Heart right ventricle (tissue), 16 donors: Measurements from ENCODE around the gene C4orf51. TPM values are rescaled to one million over a fixed set of nuclear protein-coding genes. Genes with fewer than 3 reads are reported as not detected.
"Not testable (repeated sequence)": the region's sequence is repeated elsewhere in the genome, so short reads cannot be mapped to it uniquely, and the experiment has no call there.

Experiments used
- ATAC-seq, 8 donors: fragments of 200-7000 bp; cut with Tn5 transposase; one replicate each; pipeline ENCODE4 v1.9.1; 2020; ENCODE audit warnings: mild to moderate bottlenecking in 8 of 8, moderate library complexity in 8 of 8, moderate number of reproducible peaks in 1 of 8
- DNase-seq, 2 donors: peaks; one replicate each; pipeline ENCODE4 v3.0.0-alpha.2; 2020
- H3K27ac ChIP-seq, 10 donors: fragments of 200-600 bp; sonication (generic) in 2 of 10; one replicate each; pipeline versions ENCODE4 v1.5.0 to v1.8.0; 2020 to 2022; ENCODE audit warnings: mild to moderate bottlenecking in 3 of 10
- H3K27me3 ChIP-seq, 7 donors: fragments of 200-600 bp; one replicate each; pipeline ENCODE4 v1.8.0; 2021 to 2022; ENCODE audit warnings: mild to moderate bottlenecking in 2 of 7
- H3K36me3 ChIP-seq, 9 donors: fragments of 200-600 bp; sonication (generic) in 1 of 9; one replicate each; pipeline versions ENCODE4 v1.5.0 to v1.8.0; 2020 to 2022; ENCODE audit warnings: mild to moderate bottlenecking in 2 of 9
- H3K4me1 ChIP-seq, 9 donors: fragments of 200-600 bp; sonication (generic) in 1 of 9; one replicate each; pipeline versions ENCODE4 v1.5.0 to v1.8.0; 2020 to 2022; ENCODE audit warnings: mild to moderate bottlenecking in 4 of 9
- H3K4me3 ChIP-seq, 10 donors: fragments of 200-600 bp; sonication (generic) in 2 of 10; one replicate each; pipeline versions ENCODE4 v1.5.0 to v1.8.0; 2020 to 2022; ENCODE audit warnings: mild to moderate bottlenecking in 7 of 10, moderate library complexity in 2 of 10
- H3K9me3 ChIP-seq, 11 donors: fragments of 200-600 bp in 10 of 11; sonication (generic) in 2 of 11; one replicate each; pipeline versions ENCODE4 v1.5.0 to v1.8.0; 2013 to 2022; ENCODE audit warnings: mild to moderate bottlenecking in 2 of 11, control low read depth in 1 of 11, moderate library complexity in 1 of 11
- CTCF ChIP-seq, 9 donors: fragments of 200-600 bp; sonication (generic) in 2 of 9; IDR thresholded peaks; one replicate each; pipeline versions ENCODE4 v1.5.0 to v1.8.0; 2021 to 2022; ENCODE audit warnings: antibody characterized with exemption in 9 of 9, mild to moderate bottlenecking in 5 of 9, moderate library complexity in 1 of 9
- WGBS, 2 donors: extraction: QIAGEN DNeasy Blood & Tissue Kit; methylation state at CpG; one replicate each; pipeline ENCODE4 v1.1.7; 2013; ENCODE audit warnings: inconsistent platforms in 1 of 2; 5-methylcytosine and 5-hydroxymethylcytosine counted together
- intact Hi-C, 10 donors: fragments of 100-400 bp; cut with DNase I; formaldehyde crosslinking; loops; one replicate each; pipeline versions ENCODE4 v1.11.1 to v1.14.2; 2022
- polyA plus RNA-seq, 2 donors: library from polyadenylated mRNA; stranded (reverse); fragments of 200-250 nt; gene quantifications; one replicate each; pipeline ENCODE4 v1.2.3, GENCODE V29; 2013
- total RNA-seq, 10 donors: library from RNA; stranded (reverse); fragmentation: NEBNext Ultra II Directional in 3 of 10; extraction: Animal tissue kit (Norgen Biotek cat#: 25700) in 3 of 10; gene quantifications; one replicate each; pipeline versions ENCODE4 v1.2.1 to v1.2.4, GENCODE V29; 2021 to 2023
- donor health status: Arrhythmogenic right ventricular cardiomyopathy.
- donor health status: ischemic (EF 13 %, LVEDD 7.1; RV severe dilation, severe dysfunction).
- donor health status: healthy with polysubstance abuse.
- donor health status: DM: no; HTN: yes; CAD: no.
- donor health status: DM: no; HTN: no; CAD: no.
- donor health status: ischemic (EF 25% LVEDD 6.9; RV normal size, moderate dysfunction).
- donor health status: ischemic (EF 25% LVEDD 5.7; RV mildly dilated, moderate dysfunction).
- donor health status: healthy.
- donor health status: DM: yes; HTN: yes; CAD: no.
- donor health status: Ischemic cardiomyopathy.
- donor health status: ischemic (EF 35%, LVEDD 5.7; RV mildly dilated, moderate dysfunction).
- donor health status: nonischemic (EF 11% LVEDD 7.7; RV severe dilation, severe dysfunction).
- donor health status: DM: yes; HTN: yes; CAD: no.
- donor health status: PGD.
- donor health status: ischemic (EF 29% LVEDD 5.4; RV normal size, mild dysfunction).
- donor health status: nonischemic (EF 23%, LVEDD 6.1; RV moderate dilation, normal function).

The C4orf51 gene
- total and polyA plus RNA-seq, 12 donors = not detected

- intact Hi-C loops = no loop called here
- Histone ChIP-seq H3K9me3 (peaks cover 0 to 5% (median 0%) of the 10 kb centered on the region in 11 donors), H3K36me3 (no peaks in the 10 kb centered on the region), H3K4me1 (peaks cover 0 to 3% (median 0%) of the 10 kb centered on the region in 9 donors), H3K4me3 (no peak overlapping the region), H3K27me3 (no peaks in the 10 kb centered on the region), H3K27ac (no peak overlapping the region)
- no peak for TF ChIP-seq CTCF (IDR thresholded peaks at IDR 0.05)
- WGBS, 2 donors = 95 to 97% methylated on average over 3 of the region's 3 CpGs
- ATAC-seq = no peak
- DNase-seq = no peak
These were observed 10.7 kb downstream of the C4orf51 start for GRCh38 chr4:145690610-145691009.

GRCh38 chr4:145691416-145691815 is 11.5 kb downstream of the C4orf51 start:
- H3K9me3 ChIP-seq, ATAC-seq, H3K27me3 ChIP-seq, H3K4me3 ChIP-seq, H3K27ac ChIP-seq, H3K36me3 ChIP-seq, H3K4me1 ChIP-seq, DNase-seq, intact Hi-C loops: not testable (repeated sequence)
- 90 to 91% methylated on average over 2 of the region's 2 CpGs for WGBS, 2 donors

GRCh38 chr4:145694929-145695328 is 15.0 kb downstream of the C4orf51 start:
- Histone ChIP-seq H3K4me1 (peaks cover 0 to 3% (median 0%) of the 10 kb centered on the region in 9 donors), H3K36me3 (no peaks in the 10 kb centered on the region), H3K27me3 (no peaks in the 10 kb centered on the region), H3K27ac (no peak overlapping the region), H3K9me3 (peaks cover 0 to 5% (median 0%) of the 10 kb centered on the region in 11 donors), H3K4me3 (no peak overlapping the region)
- 51 to 58% methylated on average over 2 of the region's 2 CpGs for WGBS, 2 donors
- ATAC-seq (no peak), DNase-seq (no peak)
- intact Hi-C loops = no loop called here
- TF ChIP-seq CTCF (IDR thresholded peaks at IDR 0.05) = no peak

- Histone ChIP-seq H3K27me3 (no peaks in the 10 kb centered on the region), H3K9me3 (no peaks in the 10 kb centered on the region), H3K27ac (no peak overlapping the region), H3K4me3 (no peak overlapping the region), H3K36me3 (no peaks in the 10 kb centered on the region), H3K4me1 (peaks cover 0 to 3% (median 0%) of the 10 kb centered on the region in 9 donors)
- intact Hi-C loops = no loop called here
- DNase-seq = no peak
- 98 to 100% methylated on average over 2 of the region's 2 CpGs for WGBS, 2 donors
- no peak for ATAC-seq
- no peak for TF ChIP-seq CTCF (IDR thresholded peaks at IDR 0.05)
These were observed 17.4 kb downstream of the C4orf51 start for GRCh38 chr4:145697332-145697731.

GRCh38 chr4:145698507-145698906 is 18.6 kb downstream of the C4orf51 start:
- intact Hi-C loops = no loop called here
- DNase-seq (no peak), ATAC-seq (no peak)
- WGBS, 2 donors = 89 to 95% methylated on average over 2 of the region's 2 CpGs
- no peaks in the 10 kb centered on the region for H3K27me3 ChIP-seq
- no peak for TF ChIP-seq CTCF (IDR thresholded peaks at IDR 0.05)
- no peak overlapping the region for H3K4me3 ChIP-seq
- H3K36me3 ChIP-seq = no peaks in the 10 kb centered on the region
- peaks cover 0 to 3% (median 0%) of the 10 kb centered on the region in 9 donors for H3K4me1 ChIP-seq
- no peaks in the 10 kb centered on the region for H3K9me3 ChIP-seq
- no peak overlapping the region for H3K27ac ChIP-seq
